ENCODE results near the gene ABHD16A. TPM values are rescaled to one million over a fixed set of nuclear protein-coding genes. Genes with fewer than 3 reads are reported as not detected.
A peak's percentile ranks its signal among the peaks of the same experiment; 100 is the strongest.

ABHD16A gene
- total and polyA plus RNA-seq, 2 of the 13 experiments (the other 11 are each of a cell fraction or from before 2014, with no cell fraction given), result 43.5 to 45.4 TPM

DNA sequence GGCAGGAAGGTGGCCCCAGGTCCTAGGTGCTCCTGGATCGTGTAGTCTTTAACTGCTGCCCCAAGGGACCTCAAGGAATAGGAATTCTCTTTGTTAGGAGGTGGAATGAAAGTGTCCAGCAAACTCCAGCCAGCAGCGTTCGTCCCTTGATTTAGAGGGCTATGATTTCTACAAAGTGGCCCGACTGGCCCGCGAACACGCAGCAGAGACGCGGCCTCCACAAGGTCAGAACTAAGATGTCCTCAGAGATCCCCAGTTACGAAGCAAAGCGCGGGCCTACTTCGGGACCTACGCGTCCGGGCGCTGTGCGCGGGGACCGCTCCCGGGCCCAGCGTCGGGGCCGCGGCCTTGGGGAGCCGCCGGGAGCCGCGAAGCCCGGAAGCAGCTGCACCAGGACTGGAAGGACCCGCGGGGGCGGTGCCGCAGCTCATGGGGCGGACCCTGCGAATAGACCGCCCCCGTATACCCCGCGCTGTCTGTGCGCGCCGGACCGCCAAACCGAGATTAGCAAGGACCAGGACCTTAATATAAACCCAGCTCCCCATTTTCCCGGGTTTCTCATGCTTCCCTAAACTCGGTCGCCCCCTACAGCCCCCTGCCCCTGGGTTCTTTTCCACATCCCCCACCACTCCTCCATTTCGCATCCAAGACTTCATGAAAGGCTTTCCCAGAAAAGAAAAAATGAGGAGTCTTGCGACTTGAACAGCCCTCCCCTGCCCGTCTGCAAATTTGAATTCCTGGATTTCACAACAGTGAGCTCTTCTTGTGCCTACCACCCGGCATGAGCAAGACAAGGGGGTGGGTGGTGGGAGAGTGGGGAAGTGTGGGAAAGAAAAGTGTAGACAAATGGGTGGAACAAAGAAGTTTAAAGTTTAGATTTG, 42.5 kb downstream of the ABHD16A start, which contains the start of gene C6orf47 (continued):
- peak; percentile 77; the same call in 1 of the 2 replicates for TF ChIP-seq NCOA5 (CRISPR knock-in tag; IDR thresholded peaks at IDR 0.05)
- TF ChIP-seq CENPX (CRISPR knock-in tag; IDR thresholded peaks at IDR 0.05), result no peak
- TF ChIP-seq MEF2D (CRISPR knock-in tag; IDR thresholded peaks at IDR 0.05), result no peak
- 0 out of 2 replicates have a peak, but pooled peaks have one; percentile 84 for TF ChIP-seq ZNF256 (CRISPR knock-in tag; conservative IDR thresholded peaks at IDR 0.05)
- TF ChIP-seq, protein P1, sequence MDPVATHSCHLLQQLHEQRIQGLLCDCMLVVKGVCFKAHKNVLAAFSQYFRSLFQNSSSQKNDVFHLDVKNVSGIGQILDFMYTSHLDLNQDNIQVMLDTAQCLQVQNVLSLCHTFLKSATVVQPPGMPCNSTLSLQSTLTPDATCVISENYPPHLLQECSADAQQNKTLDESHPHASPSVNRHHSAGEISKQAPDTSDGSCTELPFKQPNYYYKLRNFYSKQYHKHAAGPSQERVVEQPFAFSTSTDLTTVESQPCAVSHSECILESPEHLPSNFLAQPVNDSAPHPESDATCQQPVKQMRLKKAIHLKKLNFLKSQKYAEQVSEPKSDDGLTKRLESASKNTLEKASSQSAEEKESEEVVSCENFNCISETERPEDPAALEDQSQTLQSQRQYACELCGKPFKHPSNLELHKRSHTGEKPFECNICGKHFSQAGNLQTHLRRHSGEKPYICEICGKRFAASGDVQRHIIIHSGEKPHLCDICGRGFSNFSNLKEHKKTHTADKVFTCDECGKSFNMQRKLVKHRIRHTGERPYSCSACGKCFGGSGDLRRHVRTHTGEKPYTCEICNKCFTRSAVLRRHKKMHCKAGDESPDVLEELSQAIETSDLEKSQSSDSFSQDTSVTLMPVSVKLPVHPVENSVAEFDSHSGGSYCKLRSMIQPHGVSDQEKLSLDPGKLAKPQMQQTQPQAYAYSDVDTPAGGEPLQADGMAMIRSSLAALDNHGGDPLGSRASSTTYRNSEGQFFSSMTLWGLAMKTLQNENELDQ (CRISPR knock-in tag; IDR thresholded peaks at IDR 0.05; ENCODE audit: borderline replicate concordance), result no peak
- TF ChIP-seq STAG1 (CRISPR knock-in tag; IDR thresholded peaks at IDR 0.05), result peak; percentile 24
- TF ChIP-seq, protein P2, sequence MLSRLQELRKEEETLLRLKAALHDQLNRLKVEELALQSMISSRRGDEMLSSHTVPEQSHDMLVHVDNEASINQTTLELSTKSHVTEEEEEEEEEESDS (CRISPR knock-in tag; IDR thresholded peaks at IDR 0.05; ENCODE audit: borderline replicate concordance), result no peak; the same call in 1 of the 2 replicates
- 0 out of 2 replicates have a peak, but pooled peaks have one; percentile 33 for TF ChIP-seq ZNF747 (CRISPR knock-in tag; IDR thresholded peaks at IDR 0.05; ENCODE audit: borderline replicate concordance)
- TF ChIP-seq, protein P3, sequence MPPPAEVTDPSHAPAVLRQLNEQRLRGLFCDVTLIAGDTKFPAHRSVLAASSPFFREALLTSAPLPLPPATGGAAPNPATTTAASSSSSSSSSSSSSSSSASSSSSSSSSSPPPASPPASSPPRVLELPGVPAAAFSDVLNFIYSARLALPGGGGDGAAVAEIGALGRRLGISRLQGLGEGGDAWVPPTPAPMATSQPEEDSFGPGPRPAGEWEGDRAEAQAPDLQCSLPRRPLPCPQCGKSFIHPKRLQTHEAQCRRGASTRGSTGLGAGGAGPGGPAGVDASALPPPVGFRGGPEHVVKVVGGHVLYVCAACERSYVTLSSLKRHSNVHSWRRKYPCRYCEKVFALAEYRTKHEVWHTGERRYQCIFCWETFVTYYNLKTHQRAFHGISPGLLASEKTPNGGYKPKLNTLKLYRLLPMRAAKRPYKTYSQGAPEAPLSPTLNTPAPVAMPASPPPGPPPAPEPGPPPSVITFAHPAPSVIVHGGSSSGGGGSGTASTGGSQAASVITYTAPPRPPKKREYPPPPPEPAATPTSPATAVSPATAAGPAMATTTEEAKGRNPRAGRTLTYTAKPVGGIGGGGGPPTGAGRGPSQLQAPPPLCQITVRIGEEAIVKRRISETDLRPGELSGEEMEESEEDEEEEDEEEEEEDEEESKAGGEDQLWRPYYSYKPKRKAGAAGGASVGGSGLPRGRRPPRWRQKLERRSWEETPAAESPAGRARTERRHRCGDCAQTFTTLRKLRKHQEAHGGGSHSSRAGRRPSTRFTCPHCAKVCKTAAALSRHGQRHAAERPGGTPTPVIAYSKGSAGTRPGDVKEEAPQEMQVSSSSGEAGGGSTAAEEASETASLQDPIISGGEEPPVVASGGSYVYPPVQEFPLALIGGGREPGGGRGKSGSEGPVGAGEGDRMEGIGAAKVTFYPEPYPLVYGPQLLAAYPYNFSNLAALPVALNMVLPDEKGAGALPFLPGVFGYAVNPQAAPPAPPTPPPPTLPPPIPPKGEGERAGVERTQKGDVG (CRISPR knock-in tag; IDR thresholded peaks at IDR 0.05; ENCODE audit: borderline replicate concordance), result no peak
- no peak; the same call in 1 of the 2 replicates for TF ChIP-seq ZNF780A (CRISPR knock-in tag; IDR thresholded peaks at IDR 0.05)
- no peak for TF ChIP-seq ZNF660 (CRISPR knock-in tag; IDR thresholded peaks at IDR 0.05; ENCODE audit: borderline replicate concordance, low read depth)
- TF ChIP-seq ATRX (CRISPR knock-in tag; IDR thresholded peaks at IDR 0.05; ENCODE audit: borderline replicate concordance), result no peak
- peak; percentile 69; the same call in 1 of the 2 replicates for TF ChIP-seq ZNF670 (CRISPR knock-in tag; IDR thresholded peaks at IDR 0.05; ENCODE audit: borderline replicate concordance)
- TF ChIP-seq REL (CRISPR knock-in tag; conservative IDR thresholded peaks at IDR 0.05), result no peak
- peak; percentile 16 for TF ChIP-seq HNRNPH1 (optimal IDR thresholded peaks at IDR 0.05; ENCODE audit: low read depth, low read length)
- peak; percentile 85; the same call in 1 of the 2 replicates for TF ChIP-seq KMT2A (CRISPR knock-in tag; IDR thresholded peaks at IDR 0.05)
- TF ChIP-seq HES4 (CRISPR knock-in tag; IDR thresholded peaks at IDR 0.05; ENCODE audit: borderline replicate concordance), result peak; percentile 94
